HL-60 (cell line): ENCODE results near the gene PLA2G3.

Experiments used
- GABPA ChIP-seq: IDR thresholded peaks from 2 replicates; pipeline ENCODE4 v1.6.1; 2012; ENCODE audit warnings: low read depth
- POLR2AphosphoS5 ChIP-seq: IDR thresholded peaks from 2 replicates; pipeline ENCODE4 v1.6.1; 2012; ENCODE audit warnings: low read depth
- TF ChIP-seq, protein P1 (sequence below): IDR thresholded peaks from one replicate; pipeline ENCODE4 v1.5.1; 2011; ENCODE audit warnings: low read length, control low read depth, inconsistent platforms; ENCODE audit not compliant: insufficient read depth

DNA sequence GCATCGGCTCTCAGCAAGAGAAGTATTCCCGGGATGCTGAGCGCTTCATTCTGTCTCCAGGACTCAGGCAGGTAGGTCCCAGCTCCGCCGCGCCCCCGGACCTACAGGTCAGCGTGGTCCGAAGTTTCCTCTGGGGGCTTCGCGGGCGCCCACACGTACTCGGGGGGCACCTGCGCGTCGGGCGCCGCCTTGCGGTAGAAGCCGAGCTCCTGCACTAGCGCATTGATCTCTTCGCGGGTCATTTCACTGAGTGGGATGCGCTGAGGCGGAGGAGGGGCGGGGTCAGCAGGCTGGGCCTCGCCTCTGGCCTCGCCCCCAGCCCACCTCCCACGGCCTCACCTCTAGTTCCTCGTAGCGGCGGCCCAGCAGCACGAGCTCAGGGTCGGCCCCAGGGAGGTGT lies 35.4 kb downstream of the PLA2G3 start:
- TF ChIP-seq GABPA = no peak
- TF ChIP-seq, protein P1, sequence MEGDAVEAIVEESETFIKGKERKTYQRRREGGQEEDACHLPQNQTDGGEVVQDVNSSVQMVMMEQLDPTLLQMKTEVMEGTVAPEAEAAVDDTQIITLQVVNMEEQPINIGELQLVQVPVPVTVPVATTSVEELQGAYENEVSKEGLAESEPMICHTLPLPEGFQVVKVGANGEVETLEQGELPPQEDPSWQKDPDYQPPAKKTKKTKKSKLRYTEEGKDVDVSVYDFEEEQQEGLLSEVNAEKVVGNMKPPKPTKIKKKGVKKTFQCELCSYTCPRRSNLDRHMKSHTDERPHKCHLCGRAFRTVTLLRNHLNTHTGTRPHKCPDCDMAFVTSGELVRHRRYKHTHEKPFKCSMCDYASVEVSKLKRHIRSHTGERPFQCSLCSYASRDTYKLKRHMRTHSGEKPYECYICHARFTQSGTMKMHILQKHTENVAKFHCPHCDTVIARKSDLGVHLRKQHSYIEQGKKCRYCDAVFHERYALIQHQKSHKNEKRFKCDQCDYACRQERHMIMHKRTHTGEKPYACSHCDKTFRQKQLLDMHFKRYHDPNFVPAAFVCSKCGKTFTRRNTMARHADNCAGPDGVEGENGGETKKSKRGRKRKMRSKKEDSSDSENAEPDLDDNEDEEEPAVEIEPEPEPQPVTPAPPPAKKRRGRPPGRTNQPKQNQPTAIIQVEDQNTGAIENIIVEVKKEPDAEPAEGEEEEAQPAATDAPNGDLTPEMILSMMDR = no peak
- TF ChIP-seq POLR2AphosphoS5 = no peak
